DMS79 treated with DMSO at 0.1 percent for 48 hours (cell line): ENCODE results near the gene SPDYC.
"Not testable (repeated sequence)": the region's sequence is repeated elsewhere in the genome, so short reads cannot be mapped to it uniquely, and the experiment has no call there.

Source experiments
- DNase-seq: peaks from one replicate; lab custom pipeline; 2025; lab: John Stamatoyannopoulos, UW

Gene SPDYC

GRCh38 chr11:65134240-65134951, 35.6 kb upstream of the SPDYC start, which contains the start of gene SYVN1:
TSS of gene SYVN1 (minus strand) at chr11:65134519. CDS start at chr11:65133601, 918 bp downstream.
- peak; percentile 89 for DNase-seq

- DNase-seq = peak; percentile 99
Observed at GRCh38 chr11:65134952-65135632, 34.9 kb upstream of the SPDYC start.

GRCh38 chr11:65135633-65136145, 34.3 kb upstream of the SPDYC start:
- DNase-seq = no peak

- DNase-seq = no peak
Observed at GRCh38 chr11:65136515-65137096, 33.4 kb upstream of the SPDYC start.

GRCh38 chr11:65141896-65142494, 28.0 kb upstream of the SPDYC start:
- DNase-seq = no peak

GRCh38 chr11:65147352-65148075, 22.5 kb upstream of the SPDYC start:
- no peak for DNase-seq

- no peak for DNase-seq
Observed at GRCh38 chr11:65148657-65149056, 21.4 kb upstream of the SPDYC start.

- DNase-seq = not testable (repeated sequence)
Observed at GRCh38 chr11:65150131-65150508, 19.9 kb upstream of the SPDYC start.

- peak; percentile 82 for DNase-seq
Observed at GRCh38 chr11:65150509-65151299, 19.3 kb upstream of the SPDYC start.

GRCh38 chr11:65151331-65151899, 18.6 kb upstream of the SPDYC start:
- DNase-seq = no peak

GRCh38 chr11:65152122-65152521, 17.9 kb upstream of the SPDYC start:
- DNase-seq = no peak

- DNase-seq = no peak
Observed at GRCh38 chr11:65156256-65156655, 13.8 kb upstream of the SPDYC start.

- DNase-seq = no peak
Observed at GRCh38 chr11:65156926-65157325, 13.1 kb upstream of the SPDYC start.

GRCh38 chr11:65157336-65157735, 12.7 kb upstream of the SPDYC start:
- DNase-seq = no peak

GRCh38 chr11:65159012-65159411, 11.0 kb upstream of the SPDYC start:
- no peak for DNase-seq

GRCh38 chr11:65160643-65161042, 9.4 kb upstream of the SPDYC start:
- no peak for DNase-seq

GRCh38 chr11:65163684-65164083, 6.3 kb upstream of the SPDYC start:
- no peak for DNase-seq

- no peak for DNase-seq
Observed at GRCh38 chr11:65165410-65166317, 4.4 kb upstream of the SPDYC start.

- DNase-seq = no peak
Observed at GRCh38 chr11:65166893-65167292, 3.1 kb upstream of the SPDYC start.

- no peak for DNase-seq
Observed at GRCh38 chr11:65167656-65168055, 2.4 kb upstream of the SPDYC start.
